Central memory CD8-positive, alpha-beta T cell (primary cell): ENCODE measurements around the gene ESR2.
"Not testable (repeated sequence)": the region's sequence is repeated elsewhere in the genome, so short reads cannot be mapped to it uniquely, and the experiment has no call there.

Experiments used
- ATAC-seq: fragments of 150-1000 bp; cut with Tn5 transposase; replicated peaks from 2 replicates; pipeline ENCODE4 v1.10.0; 2022; ENCODE audit warnings: mild to moderate bottlenecking, moderate FRiP score, moderate number of reproducible peaks; ENCODE audit not compliant: poor library complexity, severe bottlenecking; ENCODE audit errors: extremely low read depth
- DNase-seq, 2 donors: peaks; one replicate each; pipeline ENCODE4 v3.0.0; 2021; ENCODE audit warnings: low spot score in 2 of 2
- H3K27ac Mint-ChIP-seq: one replicate; pipeline ENCODE4 v1.8.0; 2022; ENCODE audit warnings: low read depth, mild to moderate bottlenecking, moderate library complexity, mixed read lengths
- H3K27me3 Mint-ChIP-seq: one replicate; pipeline ENCODE4 v1.8.0; 2022; ENCODE audit warnings: mixed read lengths
- H3K36me3 Mint-ChIP-seq: one replicate; pipeline ENCODE4 v1.8.0; 2022; ENCODE audit warnings: mild to moderate bottlenecking, moderate library complexity, mixed read lengths; ENCODE audit not compliant: insufficient read depth
- H3K4me1 Mint-ChIP-seq: one replicate; pipeline ENCODE4 v1.8.0; 2022; ENCODE audit warnings: mixed read lengths
- H3K4me3 Mint-ChIP-seq: one replicate; pipeline ENCODE4 v1.8.0; 2022; ENCODE audit warnings: mild to moderate bottlenecking, moderate library complexity, mixed read lengths
- H3K9me3 Mint-ChIP-seq: one replicate; pipeline ENCODE4 v1.8.0; 2022; ENCODE audit warnings: mixed read lengths

Gene ESR2

GRCh38 chr14:64045091-64045490, 249.1 kb downstream of the ESR2 start:
- Mint-ChIP-seq H3K36me3 (peaks cover 29% of the 10 kb centered on the region), H3K4me3 (no peak overlapping the region), H3K27ac (no peak overlapping the region), H3K4me1 (peaks cover 6% of the 10 kb centered on the region), H3K9me3 (peaks cover 7% of the 10 kb centered on the region), H3K27me3 (no peaks in the 10 kb centered on the region)
- ATAC-seq (no peak), DNase-seq (no peak)

GRCh38 chr14:64043296-64043695, 250.9 kb downstream of the ESR2 start:
- Mint-ChIP-seq H3K36me3 (peaks cover 17% of the 10 kb centered on the region), H3K27ac (peak overlapping the region; percentile 29), H3K4me1 (peaks cover 11% of the 10 kb centered on the region)
- not testable (repeated sequence) for H3K4me3 Mint-ChIP-seq, H3K27me3 Mint-ChIP-seq, DNase-seq, H3K9me3 Mint-ChIP-seq, ATAC-seq

GRCh38 chr14:64040044-64040443, 254.1 kb downstream of the ESR2 start:
- Mint-ChIP-seq H3K4me3 (no peak overlapping the region), H3K27me3 (no peaks in the 10 kb centered on the region), H3K9me3 (peaks cover 7% of the 10 kb centered on the region), H3K27ac (peak overlapping the region; percentile 9), H3K4me1 (peaks cover 11% of the 10 kb centered on the region), H3K36me3 (peaks cover 25% of the 10 kb centered on the region)
- no peak for ATAC-seq
- no peak for DNase-seq

- H3K27ac Mint-ChIP-seq = no peak overlapping the region
Observed at GRCh38 chr14:64038841-64039542, 255.2 kb downstream of the ESR2 start.

GRCh38 chr14:64037869-64038745, 256.1 kb downstream of the ESR2 start:
- not testable (repeated sequence) for H3K9me3 Mint-ChIP-seq, DNase-seq, H3K4me3 Mint-ChIP-seq, ATAC-seq, H3K27me3 Mint-ChIP-seq
- peak overlapping the region; percentile 49 for H3K27ac Mint-ChIP-seq
- peaks cover 11% of the 10 kb centered on the region for H3K4me1 Mint-ChIP-seq
- peaks cover 29% of the 10 kb centered on the region for H3K36me3 Mint-ChIP-seq

More at GRCh38 chr14:64038841-64039542, 255.2 kb downstream of the ESR2 start:
- peaks cover 11% of the 10 kb centered on the region for H3K4me1 Mint-ChIP-seq
- DNase-seq (no peak), ATAC-seq (no peak)
- peaks cover 28% of the 10 kb centered on the region for H3K36me3 Mint-ChIP-seq
- H3K27me3 Mint-ChIP-seq = no peaks in the 10 kb centered on the region
- H3K9me3 Mint-ChIP-seq = peaks cover 7% of the 10 kb centered on the region
- H3K4me3 Mint-ChIP-seq = no peak overlapping the region

- no peaks in the 10 kb centered on the region for H3K9me3 Mint-ChIP-seq
- no peak overlapping the region for H3K4me3 Mint-ChIP-seq
- no peak for DNase-seq
Observed at GRCh38 chr14:64035143-64035542, 259.0 kb downstream of the ESR2 start.

More at GRCh38 chr14:64035143-64035542, 259.0 kb downstream of the ESR2 start:
- Mint-ChIP-seq H3K36me3 (peaks cover 50% of the 10 kb centered on the region), H3K27me3 (no peaks in the 10 kb centered on the region), H3K4me1 (peaks cover 10% of the 10 kb centered on the region), H3K27ac (no peak overlapping the region)
- no peak for ATAC-seq
